ENCODE measurements around the gene BCAS3.

BCAS3 gene

GRCh38 chr17:60891149-60891548 lies 213.5 kb downstream of the BCAS3 start:
- Histone ChIP-seq H3K27ac (ENCODE audit: low read depth, low read length) (no peak overlapping the region), H3K18ac (ENCODE audit: low read length) (no peak overlapping the region), H2BK5ac (ENCODE audit: low read length) (no peak overlapping the region), H3K4me1 (ENCODE audit: control insufficient read depth, low read depth, low read length) (no peaks in the 10 kb centered on the region), H3K23ac (ENCODE audit: low read length) (no peak overlapping the region), H2AK5ac (ENCODE audit: low read length) (no peak overlapping the region), H3K79me1 (ENCODE audit: low read length) (no peaks in the 10 kb centered on the region), H3K27me3 (ENCODE audit: insufficient read depth, low read length, poor library complexity) (no peaks in the 10 kb centered on the region), H3K9ac (ENCODE audit: low read length) (no peak overlapping the region), H3K4me2 (ENCODE audit: low read length) (no peak overlapping the region), H2BK120ac (ENCODE audit: low read depth, low read length) (no peak overlapping the region), H3K56ac (ENCODE audit: low read length) (no peak overlapping the region), H4K8ac (ENCODE audit: low read depth, low read length) (no peak overlapping the region), H3K36me3 (ENCODE audit: control insufficient read depth, insufficient read depth, low read length) (no peaks in the 10 kb centered on the region), H3K79me2 (ENCODE audit: control insufficient read depth, insufficient read depth, low read length) (no peaks in the 10 kb centered on the region), H4K5ac (ENCODE audit: low read length) (no peak overlapping the region), H3K4me3 (ENCODE audit: low read length) (no peak overlapping the region), H2BK15ac (replicated peaks; ENCODE audit: low read depth) (no peak overlapping the region), H3K4ac (ENCODE audit: low read depth, low read length) (no peak overlapping the region)
- WGBS (ENCODE audit: extremely low coverage, insufficient coverage, low lambda C conversion rate), result no CpG with 5 or more reads among the region's 2 CpGs
- DNase-seq, result no peak

GRCh38 chr17:60893475-60893874 lies 215.8 kb downstream of the BCAS3 start:
- H3K36me3 ChIP-seq (ENCODE audit: control insufficient read depth, insufficient read depth, low read length), result no peaks in the 10 kb centered on the region
- no peak overlapping the region for H3K27ac ChIP-seq (ENCODE audit: low read depth, low read length)
- no peak overlapping the region for H3K23ac ChIP-seq (ENCODE audit: low read length)
- no CpG with 5 or more reads among the region's 5 CpGs for WGBS (ENCODE audit: extremely low coverage, insufficient coverage, low lambda C conversion rate)
- H2AK5ac ChIP-seq (ENCODE audit: low read length), result no peak overlapping the region
- H3K27me3 ChIP-seq (ENCODE audit: insufficient read depth, low read length, poor library complexity), result no peaks in the 10 kb centered on the region
- no peak overlapping the region for H3K4me3 ChIP-seq (ENCODE audit: low read length)
- no peak overlapping the region for H3K56ac ChIP-seq (ENCODE audit: low read length)
- no peak overlapping the region for H3K18ac ChIP-seq (ENCODE audit: low read length)
- no peak for DNase-seq
- H4K5ac ChIP-seq (ENCODE audit: low read length), result no peak overlapping the region
- H2BK120ac ChIP-seq (ENCODE audit: low read depth, low read length), result no peak overlapping the region
- H2BK5ac ChIP-seq (ENCODE audit: low read length), result no peak overlapping the region
- H3K4me2 ChIP-seq (ENCODE audit: low read length), result no peak overlapping the region
- H3K4ac ChIP-seq (ENCODE audit: low read depth, low read length), result no peak overlapping the region
- H3K79me2 ChIP-seq (ENCODE audit: control insufficient read depth, insufficient read depth, low read length), result no peaks in the 10 kb centered on the region
- no peaks in the 10 kb centered on the region for H3K79me1 ChIP-seq (ENCODE audit: low read length)
- no peak overlapping the region for H2BK15ac ChIP-seq (replicated peaks; ENCODE audit: low read depth)
- no peaks in the 10 kb centered on the region for H3K4me1 ChIP-seq (ENCODE audit: control insufficient read depth, low read depth, low read length)
- no peak overlapping the region for H3K9ac ChIP-seq (ENCODE audit: low read length)
- no peak overlapping the region for H4K8ac ChIP-seq (ENCODE audit: low read depth, low read length)

- Histone ChIP-seq H2BK120ac (ENCODE audit: low read depth, low read length) (no peak overlapping the region), H2BK15ac (replicated peaks; ENCODE audit: low read depth) (no peak overlapping the region), H3K56ac (ENCODE audit: low read length) (no peak overlapping the region), H3K23ac (ENCODE audit: low read length) (no peak overlapping the region), H3K27me3 (ENCODE audit: insufficient read depth, low read length, poor library complexity) (no peaks in the 10 kb centered on the region), H3K4me2 (ENCODE audit: low read length) (no peak overlapping the region), H3K9ac (ENCODE audit: low read length) (no peak overlapping the region), H3K27ac (ENCODE audit: low read depth, low read length) (no peak overlapping the region), H3K4me1 (ENCODE audit: control insufficient read depth, low read depth, low read length) (no peaks in the 10 kb centered on the region), H3K79me2 (ENCODE audit: control insufficient read depth, insufficient read depth, low read length) (no peaks in the 10 kb centered on the region), H4K8ac (ENCODE audit: low read depth, low read length) (no peak overlapping the region), H3K36me3 (ENCODE audit: control insufficient read depth, insufficient read depth, low read length) (no peaks in the 10 kb centered on the region), H3K79me1 (ENCODE audit: low read length) (no peaks in the 10 kb centered on the region), H3K18ac (ENCODE audit: low read length) (no peak overlapping the region), H2AK5ac (ENCODE audit: low read length) (no peak overlapping the region), H4K5ac (ENCODE audit: low read length) (no peak overlapping the region), H3K4ac (ENCODE audit: low read depth, low read length) (no peak overlapping the region), H3K4me3 (ENCODE audit: low read length) (no peak overlapping the region), H2BK5ac (ENCODE audit: low read length) (no peak overlapping the region)
- no peak for DNase-seq
- no CpG with 5 or more reads among the region's 1 CpG for WGBS (ENCODE audit: extremely low coverage, insufficient coverage, low lambda C conversion rate)
Measured at GRCh38 chr17:60896996-60897395, 219.3 kb downstream of the BCAS3 start.

GRCh38 chr17:60899115-60899514 lies 221.5 kb downstream of the BCAS3 start:
- no peaks in the 10 kb centered on the region for H3K4me1 ChIP-seq (ENCODE audit: control insufficient read depth, low read depth, low read length)
- H2BK15ac ChIP-seq (replicated peaks; ENCODE audit: low read depth), result no peak overlapping the region
- H2BK120ac ChIP-seq (ENCODE audit: low read depth, low read length), result no peak overlapping the region
- H3K79me2 ChIP-seq (ENCODE audit: control insufficient read depth, insufficient read depth, low read length), result no peaks in the 10 kb centered on the region
- H3K79me1 ChIP-seq (ENCODE audit: low read length), result no peaks in the 10 kb centered on the region
- H3K27ac ChIP-seq (ENCODE audit: low read depth, low read length), result no peak overlapping the region
- H3K18ac ChIP-seq (ENCODE audit: low read length), result no peak overlapping the region
- H3K56ac ChIP-seq (ENCODE audit: low read length), result no peak overlapping the region
- H3K4ac ChIP-seq (ENCODE audit: low read depth, low read length), result no peak overlapping the region
- no peak overlapping the region for H2BK5ac ChIP-seq (ENCODE audit: low read length)
- no peak overlapping the region for H3K23ac ChIP-seq (ENCODE audit: low read length)
- no peak for DNase-seq
- no peaks in the 10 kb centered on the region for H3K27me3 ChIP-seq (ENCODE audit: insufficient read depth, low read length, poor library complexity)
- H2AK5ac ChIP-seq (ENCODE audit: low read length), result no peak overlapping the region
- H3K4me3 ChIP-seq (ENCODE audit: low read length), result no peak overlapping the region
- no CpG with 5 or more reads among the region's 4 CpGs for WGBS (ENCODE audit: extremely low coverage, insufficient coverage, low lambda C conversion rate)
- H3K4me2 ChIP-seq (ENCODE audit: low read length), result no peak overlapping the region
- no peak overlapping the region for H3K9ac ChIP-seq (ENCODE audit: low read length)
- no peak overlapping the region for H4K5ac ChIP-seq (ENCODE audit: low read length)
- H3K36me3 ChIP-seq (ENCODE audit: control insufficient read depth, insufficient read depth, low read length), result no peaks in the 10 kb centered on the region
- no peak overlapping the region for H4K8ac ChIP-seq (ENCODE audit: low read depth, low read length)

GRCh38 chr17:60900688-60901087 lies 223.0 kb downstream of the BCAS3 start:
- Histone ChIP-seq H3K4me2 (ENCODE audit: low read length) (no peak overlapping the region), H3K27me3 (ENCODE audit: insufficient read depth, low read length, poor library complexity) (no peaks in the 10 kb centered on the region), H3K9ac (ENCODE audit: low read length) (no peak overlapping the region), H2BK15ac (replicated peaks; ENCODE audit: low read depth) (no peak overlapping the region), H3K79me1 (ENCODE audit: low read length) (no peaks in the 10 kb centered on the region), H2AK5ac (ENCODE audit: low read length) (no peak overlapping the region), H3K4me3 (ENCODE audit: low read length) (no peak overlapping the region), H3K18ac (ENCODE audit: low read length) (no peak overlapping the region), H3K56ac (ENCODE audit: low read length) (no peak overlapping the region), H2BK120ac (ENCODE audit: low read depth, low read length) (no peak overlapping the region), H3K36me3 (ENCODE audit: control insufficient read depth, insufficient read depth, low read length) (no peaks in the 10 kb centered on the region), H3K4me1 (ENCODE audit: control insufficient read depth, low read depth, low read length) (no peaks in the 10 kb centered on the region), H2BK5ac (ENCODE audit: low read length) (no peak overlapping the region), H3K27ac (ENCODE audit: low read depth, low read length) (no peak overlapping the region), H3K23ac (ENCODE audit: low read length) (no peak overlapping the region), H3K4ac (ENCODE audit: low read depth, low read length) (no peak overlapping the region), H3K79me2 (ENCODE audit: control insufficient read depth, insufficient read depth, low read length) (no peaks in the 10 kb centered on the region), H4K5ac (ENCODE audit: low read length) (no peak overlapping the region), H4K8ac (ENCODE audit: low read depth, low read length) (no peak overlapping the region)
- no CpG with 5 or more reads among the region's 3 CpGs for WGBS (ENCODE audit: extremely low coverage, insufficient coverage, low lambda C conversion rate)
- no peak for DNase-seq

- Histone ChIP-seq H4K5ac (ENCODE audit: low read length) (no peak overlapping the region), H2BK15ac (replicated peaks; ENCODE audit: low read depth) (no peak overlapping the region), H3K79me2 (ENCODE audit: control insufficient read depth, insufficient read depth, low read length) (no peaks in the 10 kb centered on the region), H3K4me3 (ENCODE audit: low read length) (no peak overlapping the region), H3K56ac (ENCODE audit: low read length) (no peak overlapping the region), H4K8ac (ENCODE audit: low read depth, low read length) (no peak overlapping the region), H2BK5ac (ENCODE audit: low read length) (no peak overlapping the region), H2BK120ac (ENCODE audit: low read depth, low read length) (no peak overlapping the region), H3K36me3 (ENCODE audit: control insufficient read depth, insufficient read depth, low read length) (no peaks in the 10 kb centered on the region), H3K27me3 (ENCODE audit: insufficient read depth, low read length, poor library complexity) (no peaks in the 10 kb centered on the region), H3K9ac (ENCODE audit: low read length) (no peak overlapping the region), H3K4me2 (ENCODE audit: low read length) (no peak overlapping the region), H3K23ac (ENCODE audit: low read length) (no peak overlapping the region), H2AK5ac (ENCODE audit: low read length) (no peak overlapping the region), H3K79me1 (ENCODE audit: low read length) (no peaks in the 10 kb centered on the region), H3K4me1 (ENCODE audit: control insufficient read depth, low read depth, low read length) (no peaks in the 10 kb centered on the region), H3K4ac (ENCODE audit: low read depth, low read length) (no peak overlapping the region), H3K27ac (ENCODE audit: low read depth, low read length) (no peak overlapping the region), H3K18ac (ENCODE audit: low read length) (no peak overlapping the region)
- no peak for DNase-seq
Measured at GRCh38 chr17:60901242-60901641, 223.6 kb downstream of the BCAS3 start.

All from mesendoderm (in vitro differentiated cells).